Esophagus muscularis mucosa (tissue), 2 donors: ENCODE results near the gene SLC6A3.

Experiments used
- EP300 ChIP-seq: sonication (generic); formaldehyde crosslinking; IDR thresholded peaks from one replicate; pipeline ENCODE4 v1.6.1; 2017; ENCODE audit warnings: antibody characterized with exemption
- POLR2A ChIP-seq: fragments of 450-650 bp; IDR thresholded peaks from one replicate; pipeline ENCODE4 v1.6.1; 2017; ENCODE audit warnings: antibody characterized with exemption, moderate library complexity, mild to moderate bottlenecking, low read depth

- no peak for TF ChIP-seq EP300
- TF ChIP-seq POLR2A, result no peak
Observed at GRCh38 chr5:1460054-1460682, 14.9 kb upstream of the SLC6A3 start.
